ENCODE data around the gene BHLHE23.

DNA sequence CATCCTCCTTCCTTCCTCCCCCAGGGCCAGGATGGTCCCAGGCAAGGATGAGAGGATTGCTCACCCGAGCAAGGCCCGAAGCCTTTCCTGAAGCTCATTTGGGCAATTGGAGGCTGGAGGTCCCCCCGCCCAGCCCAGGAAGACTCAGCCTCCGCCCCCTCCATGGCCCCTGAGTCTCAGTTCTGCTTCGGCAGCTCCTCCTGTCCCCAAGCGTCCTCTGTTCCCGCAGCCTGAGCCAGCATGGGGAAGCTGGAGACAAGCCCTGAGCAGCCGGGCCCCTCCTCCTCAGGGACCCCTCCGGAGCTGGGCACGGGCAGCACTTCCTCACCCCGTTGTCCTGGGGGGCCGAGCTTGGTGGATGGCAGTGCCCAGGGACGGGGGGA is 28.2 kb downstream of the BHLHE23 start:
- TF ChIP-seq MEF2A (IDR thresholded peaks at IDR 0.05; ENCODE audit: borderline replicate concordance, low read depth) (no peak), CHD2 (IDR thresholded peaks at IDR 0.05; ENCODE audit: low read length, partially characterized antibody) (no peak)

Data from SK-N-SH (cell line).